A549 (cell line): ENCODE measurements around the gene LHX1.

Experiments used
- ATOH8 ChIP-seq: fragments of 250-450 bp; sonication (Bioruptor Pico); IDR thresholded peaks from 2 replicates; pipeline ENCODE4 v1.5.0; 2020; ENCODE audit warnings: low read depth, mild to moderate bottlenecking, moderate library complexity
- CTCF ChIP-seq: fragments of >200 bp; sonication (Bioruptor Twin); formaldehyde crosslinking; IDR thresholded peaks from 3 replicates; pipeline ENCODE4 v1.5.1; 2016
- EP300 ChIP-seq, 2 experiments: fragments of >200 bp; sonication (Bioruptor Twin); formaldehyde crosslinking; IDR thresholded peaks; 2 replicates in 1 of 2; 3 replicates in 1 of 2; pipeline ENCODE4 v1.6.1; 2016 to 2017
- MYC ChIP-seq: IDR thresholded peaks from 2 replicates; pipeline ENCODE4 v1.6.1; 2012; ENCODE audit warnings: mild to moderate bottlenecking, inconsistent platforms, low read length, improper control_type of control experiment, borderline replicate concordance
- PBX3 ChIP-seq: IDR thresholded peaks from 2 replicates; pipeline ENCODE4 v1.6.1; 2012
- POLR2A ChIP-seq: IDR thresholded peaks from 2 replicates; pipeline ENCODE4 v1.6.1; 2012; ENCODE audit warnings: mild to moderate bottlenecking, low read length
- RFX5 ChIP-seq: fragments of 450-650 bp; IDR thresholded peaks from 2 replicates; pipeline ENCODE4 v1.7.1; 2014; ENCODE audit warnings: antibody characterized with exemption, mild to moderate bottlenecking, moderate library complexity
- RNF2 ChIP-seq: fragments of 200-600 bp; sonication (generic); IDR thresholded peaks from 2 replicates; pipeline ENCODE4 v1.6.1; 2016; ENCODE audit warnings: low read depth, mild to moderate bottlenecking, antibody characterized with exemption, moderate library complexity, borderline replicate concordance

GRCh38 chr17:36946726-36947091, 9.4 kb downstream of the LHX1 start:
- no peak for TF ChIP-seq ATOH8 (CRISPR knock-in tag)
- no peak for TF ChIP-seq MYC
- TF ChIP-seq RFX5: no peak
- TF ChIP-seq PBX3: no peak
- TF ChIP-seq EP300 (IDR thresholded peaks at IDR 0.05): no peak
- no peak for TF ChIP-seq CTCF
- no peak for TF ChIP-seq POLR2A
- no peak for TF ChIP-seq RNF2
